ENCODE results near the gene DCC.

The DCC gene

GRCh38 chr18:52582516-52582915, 242.5 kb downstream of the DCC start:
- no peak for DNase-seq (ENCODE audit: low read depth)
- no peak overlapping the region for H3K4me3 ChIP-seq (ENCODE audit: low read length)
- no peak for TF ChIP-seq CTCF (IDR thresholded peaks at IDR 0.05; ENCODE audit: insufficient read depth, low read depth, low read length, missing control alignments)

GRCh38 chr18:52588931-52589330, 248.9 kb downstream of the DCC start:
- no peak for DNase-seq (ENCODE audit: low read depth)
- no peak for TF ChIP-seq CTCF (IDR thresholded peaks at IDR 0.05; ENCODE audit: insufficient read depth, low read depth, low read length, missing control alignments)
- no peak overlapping the region for H3K4me3 ChIP-seq (ENCODE audit: low read length)

- H3K4me3 ChIP-seq (ENCODE audit: low read length): no peak overlapping the region
- DNase-seq (ENCODE audit: low read depth): no peak
- no peak for TF ChIP-seq CTCF (IDR thresholded peaks at IDR 0.05; ENCODE audit: insufficient read depth, low read depth, low read length, missing control alignments)
These were observed 256.9 kb downstream of the DCC start for GRCh38 chr18:52596748-52597435.

- no peak for TF ChIP-seq CTCF (IDR thresholded peaks at IDR 0.05; ENCODE audit: insufficient read depth, low read depth, low read length, missing control alignments)
- DNase-seq (ENCODE audit: low read depth): no peak
- H3K4me3 ChIP-seq (ENCODE audit: low read length): no peak overlapping the region
These were observed 258.9 kb downstream of the DCC start for GRCh38 chr18:52598921-52599320.

GRCh38 chr18:52602820-52603219, 262.8 kb downstream of the DCC start:
- no peak for DNase-seq (ENCODE audit: low read depth)
- no peak for TF ChIP-seq CTCF (IDR thresholded peaks at IDR 0.05; ENCODE audit: insufficient read depth, low read depth, low read length, missing control alignments)
- H3K4me3 ChIP-seq (ENCODE audit: low read length): no peak overlapping the region

GRCh38 chr18:52605345-52605744, 265.3 kb downstream of the DCC start:
- no peak for TF ChIP-seq CTCF (IDR thresholded peaks at IDR 0.05; ENCODE audit: insufficient read depth, low read depth, low read length, missing control alignments)

GRCh38 chr18:52607985-52608384, 268.0 kb downstream of the DCC start:
- DNase-seq (ENCODE audit: low read depth): no peak
- H3K4me3 ChIP-seq (ENCODE audit: low read length): no peak overlapping the region
- no peak for TF ChIP-seq CTCF (IDR thresholded peaks at IDR 0.05; ENCODE audit: insufficient read depth, low read depth, low read length, missing control alignments)

More at GRCh38 chr18:52605345-52605744, 265.3 kb downstream of the DCC start:
- no peak overlapping the region for H3K4me3 ChIP-seq (ENCODE audit: low read length)
- no peak for DNase-seq (ENCODE audit: low read depth)
